GM04504 (cell line): ENCODE measurements around the gene CCHCR1.

Experiments used
- DNase-seq: peaks from one replicate; pipeline ENCODE4 v3.0.0-alpha.2; 2012; ENCODE audit warnings: low read depth

CCHCR1 gene

GRCh38 chr6:31107052-31107451, 50.5 kb downstream of the CCHCR1 start:
- no peak for DNase-seq

- DNase-seq: no peak
These were observed 54.5 kb downstream of the CCHCR1 start for GRCh38 chr6:31103136-31103535.

GRCh38 chr6:31098449-31098938, 59.1 kb downstream of the CCHCR1 start:
- DNase-seq: no peak

- DNase-seq: no peak
These were observed 60.9 kb downstream of the CCHCR1 start for GRCh38 chr6:31096656-31097055.

GRCh38 chr6:31096215-31096614, 61.4 kb downstream of the CCHCR1 start:
- no peak for DNase-seq

- no peak for DNase-seq
These were observed 63.2 kb downstream of the CCHCR1 start for GRCh38 chr6:31094389-31094881.

GRCh38 chr6:31092769-31093505, 64.7 kb downstream of the CCHCR1 start:
- DNase-seq: no peak
